Measurements from ENCODE around the gene CCDC74A. TPM values are rescaled to one million over a fixed set of nuclear protein-coding genes. Genes with fewer than 3 reads are reported as not detected.
"Not testable (repeated sequence)": the region's sequence is repeated elsewhere in the genome, so short reads cannot be mapped to it uniquely, and the experiment has no call there.

Gene CCDC74A
- total RNA-seq, 1 donor from 2014 or later, result 33.3 TPM

- Histone ChIP-seq H3K36me3 (ENCODE audit: control insufficient read depth, insufficient read depth, low read length) (no peaks in the 10 kb centered on the region), H3K27me3 (ENCODE audit: control insufficient read depth, insufficient read depth, low read length) (no peaks in the 10 kb centered on the region), H3K4me3 (ENCODE audit: low read depth, low read length) (no peak overlapping the region)
- DNase-seq (ENCODE audit: low read depth), result no peak
- no peak for TF ChIP-seq CTCF (IDR thresholded peaks at IDR 0.05; ENCODE audit: insufficient read depth, low read length, poor library complexity, severe bottlenecking)
Measured at GRCh38 chr2:131535526-131535925, 7.8 kb downstream of the CCDC74A start.

GRCh38 chr2:131535951-131536826, 8.5 kb downstream of the CCDC74A start:
- not testable (repeated sequence) for H3K4me3 ChIP-seq (ENCODE audit: low read depth, low read length); H3K36me3 ChIP-seq (ENCODE audit: control insufficient read depth, insufficient read depth, low read length); H3K27me3 ChIP-seq (ENCODE audit: control insufficient read depth, insufficient read depth, low read length); DNase-seq (ENCODE audit: low read depth)

- H3K4me3 ChIP-seq (ENCODE audit: low read depth, low read length); H3K36me3 ChIP-seq (ENCODE audit: control insufficient read depth, insufficient read depth, low read length); H3K27me3 ChIP-seq (ENCODE audit: control insufficient read depth, insufficient read depth, low read length); DNase-seq (ENCODE audit: low read depth): not testable (repeated sequence)
Measured at GRCh38 chr2:131536841-131537240, 9.2 kb downstream of the CCDC74A start.

- H3K27me3 ChIP-seq (ENCODE audit: control insufficient read depth, insufficient read depth, low read length); H3K4me3 ChIP-seq (ENCODE audit: low read depth, low read length); H3K36me3 ChIP-seq (ENCODE audit: control insufficient read depth, insufficient read depth, low read length); DNase-seq (ENCODE audit: low read depth): not testable (repeated sequence)
Measured at GRCh38 chr2:131538856-131539255, 11.2 kb downstream of the CCDC74A start.

- H3K27me3 ChIP-seq (ENCODE audit: control insufficient read depth, insufficient read depth, low read length), result no peaks in the 10 kb centered on the region
- no peak for DNase-seq (ENCODE audit: low read depth)
- TF ChIP-seq CTCF (IDR thresholded peaks at IDR 0.05; ENCODE audit: insufficient read depth, low read length, poor library complexity, severe bottlenecking), result no peak
- H3K4me3 ChIP-seq (ENCODE audit: low read depth, low read length), result no peak overlapping the region
- H3K36me3 ChIP-seq (ENCODE audit: control insufficient read depth, insufficient read depth, low read length), result no peaks in the 10 kb centered on the region
Measured at GRCh38 chr2:131542438-131543384, 15.0 kb downstream of the CCDC74A start.

GRCh38 chr2:131543385-131543891, 15.8 kb downstream of the CCDC74A start:
- no peak for TF ChIP-seq CTCF (IDR thresholded peaks at IDR 0.05; ENCODE audit: insufficient read depth, low read length, poor library complexity, severe bottlenecking)
- Histone ChIP-seq H3K36me3 (ENCODE audit: control insufficient read depth, insufficient read depth, low read length) (no peaks in the 10 kb centered on the region), H3K27me3 (ENCODE audit: control insufficient read depth, insufficient read depth, low read length) (no peaks in the 10 kb centered on the region), H3K4me3 (ENCODE audit: low read depth, low read length) (no peak overlapping the region)
- DNase-seq (ENCODE audit: low read depth), result no peak

GRCh38 chr2:131544006-131544812, 16.5 kb downstream of the CCDC74A start:
- H3K4me3 ChIP-seq (ENCODE audit: low read depth, low read length); DNase-seq (ENCODE audit: low read depth); H3K27me3 ChIP-seq (ENCODE audit: control insufficient read depth, insufficient read depth, low read length); H3K36me3 ChIP-seq (ENCODE audit: control insufficient read depth, insufficient read depth, low read length): not testable (repeated sequence)

- H3K4me3 ChIP-seq (ENCODE audit: low read depth, low read length); H3K36me3 ChIP-seq (ENCODE audit: control insufficient read depth, insufficient read depth, low read length); H3K27me3 ChIP-seq (ENCODE audit: control insufficient read depth, insufficient read depth, low read length); DNase-seq (ENCODE audit: low read depth): not testable (repeated sequence)
Measured at GRCh38 chr2:131544813-131545165, 17.1 kb downstream of the CCDC74A start.
